GM20431 (cell line): ENCODE results near the gene UFD1.

ENCODE experiments used
- in situ Hi-C: fragments of 300-500 bp; cut with MseI, MboI; formaldehyde crosslinking; loops from one replicate; pipeline ENCODE4 v1.15.0; 2020; ENCODE audit warnings: low sequenced_read_pairs; ENCODE audit not compliant: unreplicated experiment

The UFD1 gene

GRCh38 chr22:19478045-19478900, 720 bp downstream of the UFD1 start:
- in situ Hi-C loops = loop anchor here (25.0 kb wide), 1 partner anchor 291 kb away; the partner anchor contains the start of gene SLC25A1

DNA sequence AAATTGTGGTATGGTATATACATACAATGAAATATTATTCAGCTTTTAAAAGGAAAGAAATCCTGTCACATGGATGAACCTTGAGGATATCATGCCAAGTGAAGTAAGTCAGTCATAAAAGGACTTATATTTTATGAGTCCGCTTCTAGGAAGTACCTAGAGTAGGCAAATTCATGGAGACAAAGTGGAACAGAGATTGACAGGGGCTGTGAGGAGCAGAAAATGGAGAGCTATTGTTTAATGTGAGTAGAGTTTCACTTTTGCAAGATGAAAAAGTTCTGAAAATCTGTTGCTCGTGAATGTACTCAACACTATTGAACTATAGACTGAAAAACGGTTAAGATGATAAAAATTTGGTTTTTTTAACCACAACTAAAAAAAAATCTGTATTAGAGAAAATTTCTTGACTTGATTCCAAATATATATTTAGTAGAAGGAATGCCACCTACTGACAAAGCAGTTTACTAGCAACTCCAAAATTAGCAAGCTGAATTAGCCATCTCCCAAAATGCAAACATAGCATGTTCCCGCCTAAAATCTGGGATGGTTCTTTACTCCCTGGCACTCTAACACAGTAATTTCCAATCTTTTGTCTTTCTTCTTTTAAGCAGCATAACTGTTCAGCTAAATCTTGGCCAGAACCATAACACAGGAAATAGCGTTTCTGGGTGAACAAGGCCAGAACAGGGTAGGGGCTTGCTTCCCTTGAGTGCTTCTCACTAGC, 1.5 kb downstream of the UFD1 start:
- in situ Hi-C loops = loop anchor here (25.0 kb wide), 1 partner anchor 290 kb away; the partner anchor contains the start of gene SLC25A1

DNA sequence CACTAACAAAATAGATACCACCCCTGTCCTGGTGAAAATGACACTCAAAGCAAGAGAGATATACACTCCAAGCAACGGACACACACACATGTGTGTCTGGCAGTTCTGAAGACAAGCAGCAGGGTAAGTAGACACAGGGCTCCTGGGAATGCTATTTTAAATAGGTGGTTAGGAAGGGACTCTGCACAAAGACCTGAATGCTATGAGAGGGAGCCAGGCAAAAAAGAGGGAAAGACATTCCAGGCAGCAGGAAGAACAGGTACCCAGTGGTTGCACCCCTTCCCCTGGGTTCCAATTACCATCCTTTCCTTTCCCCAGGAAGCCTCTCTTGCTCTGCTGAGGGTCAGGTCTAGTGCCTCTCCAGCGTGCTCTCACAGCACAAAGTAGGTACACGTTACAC, 3.0 kb downstream of the UFD1 start:
- in situ Hi-C loops = loop anchor here (25.0 kb wide), 1 partner anchor 289 kb away; the partner anchor contains the start of gene SLC25A1

- in situ Hi-C loops = no loop called here
Measured at GRCh38 chr22:19473578-19473977, 5.4 kb downstream of the UFD1 start.

DNA sequence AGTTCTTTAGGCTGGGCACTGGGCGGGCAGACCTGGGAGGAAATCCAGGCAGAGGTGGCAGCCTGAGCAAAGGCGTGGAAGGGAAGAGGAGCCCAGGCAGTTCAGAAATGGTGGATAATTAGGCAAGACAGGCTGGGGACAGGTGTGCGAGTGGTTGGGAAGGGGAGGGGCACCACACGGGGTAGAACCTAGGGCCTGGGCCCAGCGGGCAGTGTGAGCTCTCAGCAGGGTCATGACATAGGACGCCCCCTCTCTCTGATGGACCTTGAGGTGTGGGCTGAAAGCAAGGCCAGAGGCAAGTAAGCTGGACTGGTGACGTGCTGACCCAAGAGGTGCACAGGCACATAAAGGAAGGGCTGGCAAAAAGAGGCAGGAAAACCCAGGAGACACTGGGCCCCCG, 6.8 kb downstream of the UFD1 start:
- in situ Hi-C loops = no loop called here

- in situ Hi-C loops = no loop called here
Measured at GRCh38 chr22:19471572-19471971, 7.4 kb downstream of the UFD1 start.

GRCh38 chr22:19470010-19470409, 9.0 kb downstream of the UFD1 start:
- in situ Hi-C loops = no loop called here

DNA sequence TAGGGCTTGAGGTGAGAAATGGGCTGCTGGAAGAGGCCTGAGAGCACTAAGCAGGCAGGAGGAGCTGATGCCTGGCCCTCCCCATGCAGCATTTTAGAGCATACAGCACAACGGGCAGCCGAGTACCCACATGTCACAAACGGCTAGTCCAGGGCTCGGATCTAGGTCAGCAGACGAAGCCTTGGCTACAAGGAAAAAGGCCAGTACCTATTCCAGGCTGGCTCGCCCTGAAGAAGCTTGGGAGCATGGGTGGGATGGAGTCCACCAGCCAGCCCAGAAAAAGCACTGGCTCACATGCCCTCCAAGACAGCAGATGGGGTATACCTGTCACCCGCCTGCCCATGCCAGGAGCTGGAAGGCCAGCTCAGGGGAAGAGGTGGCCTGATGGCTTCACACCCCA, 9.6 kb downstream of the UFD1 start:
- in situ Hi-C loops = no loop called here

DNA sequence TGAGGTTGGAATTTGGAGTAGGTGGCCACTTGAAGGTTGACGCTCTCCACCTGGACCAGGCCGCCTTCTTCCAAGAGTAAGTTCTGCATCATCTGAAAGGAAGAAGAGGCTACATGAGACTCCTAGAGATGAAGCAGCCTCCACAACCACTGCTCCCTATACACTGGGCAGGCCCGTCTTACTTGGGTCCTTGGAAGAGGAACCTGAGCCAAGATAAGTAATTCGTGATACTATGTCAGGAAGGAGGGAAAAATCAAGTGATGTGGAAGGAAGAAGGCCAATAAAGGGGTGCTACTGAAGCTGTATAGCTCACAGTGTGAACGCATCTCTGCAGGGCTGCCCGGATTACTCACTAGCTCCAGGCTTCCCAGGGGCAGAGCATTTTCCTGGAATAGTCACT, 11.1 kb downstream of the UFD1 start:
- in situ Hi-C loops = no loop called here

DNA sequence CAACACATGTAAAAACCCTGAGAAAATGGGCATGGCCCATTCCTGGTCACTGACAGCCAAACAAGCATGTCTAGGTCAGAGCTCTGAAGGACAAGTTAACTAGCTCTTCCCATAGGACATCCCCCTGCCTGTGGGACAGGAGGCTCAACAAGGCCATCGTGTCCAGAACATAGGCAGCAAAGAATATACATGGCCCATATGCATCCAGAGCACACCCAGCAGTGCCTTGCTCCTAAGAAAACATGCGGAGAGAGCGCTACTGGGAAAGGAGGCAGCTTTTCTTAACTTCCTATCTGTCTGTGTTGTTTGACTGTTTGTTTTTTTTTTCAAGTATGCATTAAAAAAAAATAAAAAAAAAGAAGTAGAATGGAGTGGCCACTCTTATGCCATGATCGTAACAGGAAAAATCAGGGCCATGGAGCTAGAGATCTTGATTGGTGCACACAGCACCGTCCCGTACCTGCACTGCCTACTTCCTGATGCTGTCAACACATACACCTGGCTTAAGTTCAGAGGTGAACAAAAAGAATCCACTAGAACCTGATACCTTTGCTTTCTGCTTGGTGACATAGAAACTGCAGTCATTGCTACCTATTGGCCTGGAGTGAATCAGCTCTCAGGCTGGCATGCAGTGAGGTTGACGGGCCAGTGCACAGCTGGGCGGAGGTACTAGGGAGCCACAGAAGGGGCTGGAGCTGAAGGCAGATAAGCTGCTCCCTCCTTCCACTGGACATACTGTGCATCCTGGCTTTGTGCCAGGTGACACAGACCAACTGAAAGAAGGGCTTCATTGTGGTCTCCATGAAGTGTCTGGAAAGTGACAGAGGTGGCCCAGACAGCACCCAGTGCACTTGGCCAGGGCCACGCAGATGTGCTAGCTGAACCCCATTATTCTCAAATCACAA, 11.9 kb downstream of the UFD1 start:
- in situ Hi-C loops = no loop called here

DNA sequence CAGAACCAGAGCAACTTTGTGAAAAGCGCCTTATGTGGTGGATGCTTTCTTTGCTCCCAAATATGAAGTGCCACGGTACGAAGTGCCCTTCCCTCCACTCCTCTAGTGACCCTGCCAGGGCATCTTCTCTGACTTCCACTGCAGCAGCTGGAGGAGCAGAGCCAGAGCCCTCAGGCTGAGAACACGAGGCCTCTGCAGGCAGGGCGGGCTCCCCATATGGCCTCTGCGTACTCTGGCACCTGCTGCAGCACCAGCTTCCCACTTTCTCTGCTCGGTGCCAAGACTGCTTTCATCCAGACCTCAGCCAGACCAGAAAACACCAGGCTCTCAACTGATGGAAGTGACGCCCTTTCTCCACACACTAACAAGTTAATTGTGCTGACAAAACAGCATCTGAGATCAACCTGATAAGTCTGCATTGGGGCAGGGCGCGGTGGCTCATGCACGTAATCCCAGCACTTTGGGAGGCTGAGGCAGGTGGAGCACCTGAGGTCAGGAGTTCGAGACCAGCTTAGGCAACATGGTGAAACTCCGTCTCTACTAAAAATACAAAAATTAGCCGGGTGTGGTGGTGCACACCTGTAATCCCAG, 12.8 kb downstream of the UFD1 start:
- in situ Hi-C loops = no loop called here

GRCh38 chr22:19464975-19465374, 14.0 kb downstream of the UFD1 start:
- in situ Hi-C loops = no loop called here

- in situ Hi-C loops = no loop called here
Measured at GRCh38 chr22:19464546-19464945, 14.4 kb downstream of the UFD1 start.

DNA sequence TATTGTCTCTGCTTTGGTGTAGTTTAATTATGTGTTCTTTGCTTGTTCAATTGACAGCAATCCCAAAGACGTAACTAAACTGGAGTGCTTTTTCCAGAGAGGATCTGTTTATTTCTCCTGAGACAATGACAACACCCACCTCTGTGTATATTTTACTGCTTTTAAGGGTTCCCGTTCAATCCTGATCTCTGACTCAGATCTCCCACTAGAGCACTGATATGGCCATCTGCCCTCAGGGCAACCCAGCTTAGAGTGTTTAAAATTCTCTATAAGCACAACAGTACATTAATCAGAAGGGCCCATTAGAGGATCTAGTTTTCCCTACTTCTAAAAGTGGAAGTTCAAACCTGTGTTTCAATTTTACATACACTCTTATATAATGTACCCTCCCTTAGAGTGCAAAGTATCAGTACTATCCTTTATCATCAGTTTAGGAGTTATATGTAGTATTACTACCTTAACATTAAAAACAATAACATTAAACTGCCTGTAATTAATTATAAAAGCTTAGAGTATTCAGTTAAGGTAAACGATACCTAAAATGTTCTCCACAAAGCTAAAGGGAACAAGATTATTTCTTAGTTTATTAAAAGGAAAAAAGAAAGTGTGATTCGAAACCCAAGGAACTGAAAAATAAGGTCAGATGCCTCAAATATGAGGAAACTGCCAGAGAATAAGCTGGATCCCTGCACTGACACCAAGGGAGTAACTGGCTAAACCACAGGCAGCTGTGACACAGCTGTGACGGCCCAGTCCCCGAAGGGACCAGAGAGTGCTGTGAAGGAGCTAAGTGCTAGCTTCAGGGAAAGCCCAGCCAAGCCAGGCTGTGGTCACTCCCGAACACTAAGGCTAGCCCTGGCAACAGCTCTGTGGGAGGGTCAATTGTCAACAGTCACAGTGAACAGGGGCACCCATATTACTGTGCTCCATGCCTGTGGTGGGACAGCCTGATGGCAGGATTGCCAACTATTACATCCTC, 15.2 kb downstream of the UFD1 start:
- in situ Hi-C loops = no loop called here

DNA sequence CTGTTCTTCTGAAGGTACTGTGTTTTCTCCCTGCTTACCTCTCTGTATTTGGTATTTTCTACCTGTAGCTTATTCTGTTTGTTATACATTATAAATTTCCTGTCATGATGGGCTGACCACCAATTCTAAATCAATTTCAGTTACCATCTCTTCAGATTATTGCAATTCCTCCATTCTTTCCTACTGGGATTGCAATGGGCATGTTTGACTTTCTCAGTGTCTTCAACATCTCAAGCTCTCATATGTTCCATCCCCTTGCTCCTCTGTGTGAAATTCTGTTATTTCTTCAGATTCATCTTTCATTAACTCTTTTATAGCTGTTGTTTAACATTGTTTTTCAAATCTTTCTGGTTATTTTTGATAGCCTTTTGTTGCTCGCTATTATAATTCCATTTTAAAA, 16.0 kb downstream of the UFD1 start:
- in situ Hi-C loops = no loop called here

- in situ Hi-C loops = no loop called here
Measured at GRCh38 chr22:19461506-19461905, 17.5 kb downstream of the UFD1 start.

DNA sequence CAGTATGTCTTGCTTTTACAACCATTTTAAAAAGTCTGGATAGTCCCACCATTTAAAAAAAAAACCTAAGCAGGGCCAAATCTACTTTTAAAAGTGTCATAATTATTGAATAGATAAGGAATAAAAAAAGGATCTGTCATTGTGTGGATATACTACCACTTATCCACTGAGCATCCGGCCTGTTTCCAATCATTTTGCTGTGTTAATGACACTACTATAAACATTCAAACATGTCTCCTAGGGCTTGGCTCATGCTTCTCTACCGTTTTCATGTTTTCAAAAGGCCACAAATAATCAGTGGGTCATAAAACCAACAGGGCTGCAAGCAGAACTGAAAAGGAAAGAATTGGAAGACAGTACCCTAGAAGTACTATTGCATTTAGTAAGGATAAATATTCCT, 19.0 kb downstream of the UFD1 start:
- in situ Hi-C loops = no loop called here

- in situ Hi-C loops = no loop called here
Measured at GRCh38 chr22:19457828-19458428, 21.1 kb downstream of the UFD1 start.
